C4-2B (cell line): ENCODE measurements around the gene PADI1.

ENCODE experiments used
- H3K27ac ChIP-seq: fragments of 450-650 bp; 2 replicates; pipeline ENCODE4 v1.5.1; 2017
- ZFX ChIP-seq: fragments of 450-650 bp; IDR thresholded peaks from 2 replicates; pipeline ENCODE4 v1.6.1; 2017
- TF ChIP-seq, protein P1 (sequence below): fragments of 450-650 bp; conservative IDR thresholded peaks from 2 replicates; pipeline ENCODE4 v1.5.1; 2017; ENCODE audit warnings: mild to moderate bottlenecking

Gene PADI1

GRCh38 chr1:17263936-17264335 is 59.0 kb downstream of the PADI1 start:
- H3K27ac ChIP-seq = no peak overlapping the region
- TF ChIP-seq ZFX = no peak
- TF ChIP-seq, protein P1, sequence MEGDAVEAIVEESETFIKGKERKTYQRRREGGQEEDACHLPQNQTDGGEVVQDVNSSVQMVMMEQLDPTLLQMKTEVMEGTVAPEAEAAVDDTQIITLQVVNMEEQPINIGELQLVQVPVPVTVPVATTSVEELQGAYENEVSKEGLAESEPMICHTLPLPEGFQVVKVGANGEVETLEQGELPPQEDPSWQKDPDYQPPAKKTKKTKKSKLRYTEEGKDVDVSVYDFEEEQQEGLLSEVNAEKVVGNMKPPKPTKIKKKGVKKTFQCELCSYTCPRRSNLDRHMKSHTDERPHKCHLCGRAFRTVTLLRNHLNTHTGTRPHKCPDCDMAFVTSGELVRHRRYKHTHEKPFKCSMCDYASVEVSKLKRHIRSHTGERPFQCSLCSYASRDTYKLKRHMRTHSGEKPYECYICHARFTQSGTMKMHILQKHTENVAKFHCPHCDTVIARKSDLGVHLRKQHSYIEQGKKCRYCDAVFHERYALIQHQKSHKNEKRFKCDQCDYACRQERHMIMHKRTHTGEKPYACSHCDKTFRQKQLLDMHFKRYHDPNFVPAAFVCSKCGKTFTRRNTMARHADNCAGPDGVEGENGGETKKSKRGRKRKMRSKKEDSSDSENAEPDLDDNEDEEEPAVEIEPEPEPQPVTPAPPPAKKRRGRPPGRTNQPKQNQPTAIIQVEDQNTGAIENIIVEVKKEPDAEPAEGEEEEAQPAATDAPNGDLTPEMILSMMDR = no peak

GRCh38 chr1:17264470-17264869 is 59.5 kb downstream of the PADI1 start:
- no peak overlapping the region for H3K27ac ChIP-seq
- TF ChIP-seq, protein P1 = no peak
- TF ChIP-seq ZFX = no peak

GRCh38 chr1:17265162-17265561 is 60.2 kb downstream of the PADI1 start:
- no peak overlapping the region for H3K27ac ChIP-seq
- TF ChIP-seq, protein P1 = no peak
- TF ChIP-seq ZFX = no peak

DNA sequence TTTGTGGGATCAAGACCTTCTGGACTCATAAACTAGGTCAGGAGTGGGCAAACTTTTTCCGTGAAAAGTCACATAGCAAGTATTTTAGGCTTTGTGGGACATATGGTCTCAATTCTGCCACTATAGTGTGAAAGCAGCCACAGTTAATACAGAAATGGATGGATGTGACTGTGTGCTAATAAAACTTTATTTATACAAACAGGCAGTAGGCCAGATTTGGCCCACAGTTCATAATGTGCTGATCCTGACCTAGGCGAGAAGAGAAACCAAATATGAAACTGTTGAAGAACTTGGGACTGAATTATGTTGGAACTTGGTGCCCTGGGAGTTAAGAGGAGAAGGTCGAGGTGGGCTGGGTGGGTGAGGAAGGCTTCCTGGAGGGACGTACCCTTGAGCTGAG is 61.0 kb downstream of the PADI1 start:
- TF ChIP-seq, protein P1 = no peak
- no peak for TF ChIP-seq ZFX
- no peak overlapping the region for H3K27ac ChIP-seq

DNA sequence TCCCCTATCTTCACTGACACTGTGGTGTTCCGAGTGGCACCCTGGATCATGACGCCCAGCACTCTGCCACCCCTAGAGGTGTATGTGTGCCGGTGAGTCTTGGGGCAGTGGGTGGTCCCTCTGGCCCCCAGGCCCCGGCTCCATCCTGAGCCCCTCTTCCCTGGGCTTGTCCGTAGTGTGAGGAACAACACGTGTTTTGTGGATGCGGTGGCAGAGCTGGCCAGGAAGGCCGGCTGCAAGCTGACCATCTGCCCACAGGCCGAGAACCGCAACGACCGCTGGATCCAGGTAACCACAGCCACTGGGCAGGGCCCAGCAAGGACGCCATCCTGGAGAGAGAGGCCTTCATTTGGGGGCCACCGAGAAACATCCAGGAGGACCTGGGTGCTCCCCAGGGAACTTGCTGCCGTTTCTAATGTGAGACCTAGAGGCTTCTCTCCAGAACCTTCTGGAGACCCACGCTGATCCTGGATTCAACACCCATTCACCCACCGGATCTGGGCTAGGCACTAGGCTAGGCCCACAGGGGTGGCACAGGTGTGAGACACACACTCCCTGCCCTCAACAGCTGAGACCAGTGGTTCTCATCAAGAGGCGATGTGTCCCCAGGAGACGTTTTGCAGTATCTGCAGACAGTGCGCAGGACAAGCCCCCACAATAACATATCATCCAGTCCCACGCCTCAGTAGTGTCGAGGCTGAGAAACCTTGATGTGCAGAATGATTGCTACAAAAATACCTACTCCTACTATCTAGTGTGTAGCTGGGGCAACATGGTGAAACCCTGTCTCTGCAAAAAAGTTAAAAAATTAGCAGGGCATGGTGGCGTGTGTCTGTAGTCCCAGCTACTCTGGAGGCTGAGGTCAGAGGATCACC is 66.2 kb downstream of the PADI1 start:
- TF ChIP-seq, protein P1 = no peak
- no peak for TF ChIP-seq ZFX
- H3K27ac ChIP-seq = no peak overlapping the region

GRCh38 chr1:17272066-17272465 is 67.1 kb downstream of the PADI1 start:
- TF ChIP-seq, protein P1 = no peak
- no peak for TF ChIP-seq ZFX
- no peak overlapping the region for H3K27ac ChIP-seq

DNA sequence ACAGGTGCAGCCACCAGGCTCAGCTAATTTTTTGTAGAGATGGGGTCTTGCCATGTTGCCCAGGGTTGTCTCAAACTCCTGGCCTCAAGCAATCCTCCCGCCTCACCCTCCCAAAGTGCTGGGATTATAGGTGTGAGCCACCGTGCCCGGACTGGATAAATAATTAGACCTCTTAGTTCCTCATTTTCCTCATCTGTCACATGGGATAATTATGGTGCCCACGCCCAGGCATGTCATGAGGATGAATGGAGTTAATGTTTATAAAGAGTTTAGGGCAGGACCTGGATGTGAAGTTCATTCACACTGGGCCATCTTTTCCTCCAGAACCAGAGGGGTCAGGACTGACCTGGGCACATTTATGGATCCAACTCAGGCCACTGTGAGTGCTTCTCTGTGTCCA is 67.7 kb downstream of the PADI1 start:
- H3K27ac ChIP-seq = no peak overlapping the region
- no peak for TF ChIP-seq ZFX
- TF ChIP-seq, protein P1 = no peak
